Lower leg skin (tissue), 3 donors: ENCODE data around the gene HAAO.

Source experiments
- CTCF ChIP-seq, 3 donors: fragments of 450-650 bp; IDR thresholded peaks; one replicate each; pipeline ENCODE4 v1.5.1; 2016; ENCODE audit warnings: antibody characterized with exemption in 3 of 3, mild to moderate bottlenecking in 3 of 3, moderate library complexity in 2 of 3
- POLR2A ChIP-seq, 2 donors: fragments of 450-650 bp; IDR thresholded peaks; one replicate each; pipeline ENCODE4 v1.6.1; 2016 to 2017; ENCODE audit warnings: antibody characterized with exemption in 2 of 2, mild to moderate bottlenecking in 1 of 2, moderate library complexity in 1 of 2

GRCh38 chr2:42722320-42723190 lies 69.8 kb downstream of the HAAO start:
- TF ChIP-seq CTCF (IDR thresholded peaks at IDR 0.05) (no peak), POLR2A (IDR thresholded peaks at IDR 0.05) (no peak)
